Erythroblast (primary cell): ENCODE data around the gene AKAP6.

ENCODE experiments used
- GATA1 ChIP-seq: IDR thresholded peaks from 2 replicates; pipeline ENCODE4 v1.6.1; 2011; ENCODE audit warnings: low read depth, mild to moderate bottlenecking, control low read depth, low read length, moderate library complexity
- POLR2A ChIP-seq: IDR thresholded peaks from 2 replicates; pipeline ENCODE4 v1.6.1; 2011; ENCODE audit warnings: mild to moderate bottlenecking, low read length

- TF ChIP-seq POLR2A = no peak
- no peak for TF ChIP-seq GATA1
These were observed 455.3 kb downstream of the AKAP6 start for GRCh38 chr14:32784405-32784804.
